GM21360 (cell line): ENCODE data around the gene PRDM7.
"Not testable (repeated sequence)": the region's sequence is repeated elsewhere in the genome, so short reads cannot be mapped to it uniquely, and the experiment has no call there.

Experiments used
- ATAC-seq: cut with Tn5 transposase; IDR thresholded peaks from one replicate; pipeline ENCODE4 v1.9.1; 2021; ENCODE audit warnings: mild to moderate bottlenecking, moderate library complexity; ENCODE audit not compliant: unreplicated experiment

PRDM7 gene

DNA sequence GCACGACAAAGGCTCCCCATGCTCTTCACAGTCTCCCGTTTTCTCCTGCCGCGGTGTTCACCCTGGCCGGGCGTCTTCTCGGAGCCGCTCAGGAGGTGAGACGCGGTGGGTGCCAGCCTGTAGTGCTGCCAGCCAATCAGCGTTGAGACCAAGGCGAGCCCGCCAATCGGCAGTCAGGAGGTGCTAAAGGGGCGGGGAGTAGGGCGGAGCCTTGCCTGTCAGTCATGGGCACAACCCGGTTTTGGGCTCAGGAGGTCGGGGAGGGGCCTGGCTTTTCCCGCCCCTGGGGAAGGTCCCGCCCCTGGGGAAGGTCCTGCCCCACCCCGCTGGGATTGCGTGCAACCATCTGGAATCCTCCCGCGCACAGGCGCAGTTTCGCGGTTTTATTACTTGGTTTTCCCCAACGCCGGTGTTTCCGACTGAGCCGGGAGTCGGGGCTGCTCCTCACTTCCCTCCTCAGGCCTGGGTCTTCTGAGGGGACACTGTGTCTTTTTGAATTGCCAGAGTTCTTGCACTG lies at the start of gene PRDM7:
Gene PRDM7 (minus strand): TSS at position 92 of the 517 bp plus-strand sequence. CDS start 1,421 bp downstream, outside the sequence.
- peak; percentile 89 for ATAC-seq

DNA sequence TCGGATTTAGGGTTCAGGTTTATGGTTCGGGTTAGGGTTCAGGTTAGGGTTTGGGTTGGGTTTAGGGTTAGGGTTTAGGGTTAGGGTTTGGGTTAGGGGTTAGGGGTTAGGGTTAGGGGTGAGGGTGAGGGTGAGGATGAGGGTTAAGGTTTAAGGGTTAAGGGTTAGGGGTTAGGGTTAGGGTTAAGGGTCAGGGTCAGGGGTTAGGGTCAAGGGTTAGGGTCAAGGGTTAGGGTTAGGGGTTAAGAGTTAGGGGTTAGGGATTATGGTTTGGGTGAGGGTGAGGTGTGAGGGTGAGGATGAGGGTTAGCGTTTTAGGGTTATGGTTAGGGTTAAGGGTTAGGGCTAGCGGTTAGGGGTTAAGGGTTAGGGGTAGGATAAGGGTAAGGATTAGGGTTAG lies 44.7 kb upstream of the PRDM7 start:
- not testable (repeated sequence) for ATAC-seq

DNA sequence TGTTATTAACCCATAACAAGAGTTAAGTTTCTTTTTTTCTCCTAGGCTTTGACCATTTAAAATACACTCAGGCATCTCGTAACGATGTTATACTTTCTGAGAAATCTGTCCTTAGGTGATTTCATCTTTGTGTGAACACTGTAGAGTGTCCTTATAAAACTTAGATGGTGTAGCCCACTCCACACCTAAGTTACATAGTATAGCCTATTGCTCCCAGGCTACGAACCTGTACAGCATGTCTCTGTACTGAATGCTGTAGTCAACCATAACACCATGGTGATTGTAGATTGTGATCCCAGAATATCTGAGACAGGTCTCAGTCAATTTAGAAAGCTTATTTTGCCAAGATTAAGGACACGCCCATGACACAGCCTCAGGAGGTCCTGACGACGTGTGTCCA lies 30.5 kb upstream of the PRDM7 start:
- ATAC-seq = not testable (repeated sequence)

DNA sequence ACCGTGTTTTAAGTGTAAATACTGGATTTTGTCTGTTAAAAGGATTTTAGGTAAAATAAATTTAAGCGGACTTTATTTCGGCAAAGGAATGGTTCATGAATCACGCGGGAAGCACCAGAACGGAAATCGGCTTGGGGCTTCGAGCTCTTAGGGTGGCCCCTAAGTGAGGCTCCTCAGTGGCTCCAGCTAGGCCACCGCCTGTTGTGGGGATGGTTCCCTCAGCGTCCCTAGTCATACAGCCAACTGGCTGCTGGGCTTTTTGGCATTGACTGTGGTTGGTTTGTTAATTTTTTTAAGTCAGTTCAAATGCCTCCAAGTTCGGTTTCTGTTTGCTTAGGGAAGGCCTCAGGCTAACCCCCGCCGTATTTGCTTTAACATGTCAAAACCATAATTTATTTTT lies 29.9 kb upstream of the PRDM7 start:
- not testable (repeated sequence) for ATAC-seq

DNA sequence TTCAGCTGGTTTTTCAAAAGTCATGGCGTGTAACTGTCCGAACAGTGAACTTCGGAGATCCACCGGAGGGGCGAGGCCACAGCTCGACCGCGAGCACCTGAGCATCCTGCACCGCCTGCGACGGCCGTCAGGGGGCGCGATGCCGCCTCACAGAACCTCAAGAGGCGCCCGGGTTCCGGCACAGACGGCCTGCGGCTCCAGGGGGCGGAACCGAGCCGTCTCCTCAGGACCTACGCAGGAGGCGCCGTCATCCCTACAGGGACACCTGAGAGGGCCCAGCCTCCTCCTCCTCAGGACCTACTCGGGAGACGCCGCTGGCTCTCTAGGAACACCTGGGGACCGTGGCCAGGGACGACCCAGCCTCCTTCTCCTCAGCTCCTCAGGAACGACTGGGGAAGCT lies 29.1 kb upstream of the PRDM7 start:
- not testable (repeated sequence) for ATAC-seq

DNA sequence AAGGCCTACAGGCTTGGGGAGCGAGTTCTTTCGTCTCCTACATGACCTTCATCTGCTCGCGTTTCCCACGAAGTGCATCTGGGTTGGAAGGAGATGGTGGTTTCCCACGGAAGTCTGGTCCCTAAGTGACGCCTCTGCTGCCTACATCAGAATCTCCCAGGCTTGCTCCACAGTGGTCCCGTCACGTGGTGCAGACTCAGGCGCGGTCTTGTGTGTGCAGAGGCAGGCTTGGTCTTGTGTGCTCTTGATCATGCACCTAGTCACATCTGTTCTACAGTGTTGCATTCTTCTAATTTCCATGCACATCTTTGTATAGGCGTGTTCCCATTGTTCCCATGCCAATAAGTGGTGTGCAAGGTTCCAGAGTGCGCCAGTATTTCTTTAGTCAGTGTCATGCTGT lies 27.6 kb upstream of the PRDM7 start:
- not testable (repeated sequence) for ATAC-seq

DNA sequence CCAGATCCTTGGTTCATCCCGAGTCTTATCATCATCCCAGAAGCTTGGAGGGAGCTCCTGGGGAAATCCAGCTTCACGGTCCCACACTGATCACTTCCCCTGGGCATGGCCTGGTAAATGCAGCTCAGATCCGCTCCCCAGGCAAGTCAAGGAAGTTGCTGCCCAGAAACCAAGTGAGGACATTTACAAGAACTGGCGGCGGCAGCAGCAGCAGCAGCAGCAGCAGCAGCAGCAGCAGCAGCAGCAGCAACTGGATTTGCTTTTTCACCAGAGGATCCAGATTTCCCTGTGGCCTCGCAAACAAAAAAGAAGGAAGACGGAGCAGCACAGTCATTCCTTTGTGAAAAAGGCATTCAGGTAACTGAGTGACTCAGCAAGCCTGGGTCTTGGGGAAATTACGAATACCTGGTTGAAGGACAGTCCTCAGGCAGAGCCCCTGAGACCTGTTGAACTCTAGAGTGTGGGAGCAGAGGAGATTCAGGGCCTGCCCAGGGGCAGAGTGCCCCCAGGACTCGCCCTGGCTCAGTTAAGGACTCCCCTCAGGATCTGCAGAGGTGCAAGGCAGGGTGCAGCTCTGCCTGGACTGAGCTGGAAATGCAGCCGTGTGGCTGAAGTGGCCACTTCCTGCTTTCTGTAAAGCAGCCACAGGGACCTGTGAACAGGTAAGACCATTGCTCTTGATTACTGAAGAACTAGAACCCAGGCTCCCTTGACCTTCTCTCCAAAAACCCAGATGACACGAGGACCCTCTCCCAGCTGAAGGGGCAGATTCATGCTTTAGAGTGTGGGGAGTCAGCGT lies 25.2 kb upstream of the PRDM7 start:
- not testable (repeated sequence) for ATAC-seq

DNA sequence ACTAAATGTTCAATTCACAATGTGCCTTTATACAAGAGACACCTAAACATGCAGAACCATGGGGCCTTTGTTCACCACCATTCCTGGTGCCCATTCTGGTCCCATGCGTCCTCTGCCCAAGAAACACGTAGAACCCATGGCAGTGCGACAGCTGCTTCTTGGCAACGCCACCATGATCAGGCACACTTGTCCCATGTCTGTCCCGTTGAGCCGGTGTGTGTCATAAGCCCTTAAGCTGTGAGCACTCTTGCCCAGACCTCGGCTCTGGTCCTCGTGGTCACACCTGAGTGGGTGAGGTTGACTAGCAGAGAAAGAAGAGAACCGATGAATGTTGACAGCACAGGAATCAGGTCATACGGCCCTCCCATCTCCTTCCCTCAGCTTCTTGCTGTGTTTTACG lies 24.2 kb upstream of the PRDM7 start:
- ATAC-seq = not testable (repeated sequence)

DNA sequence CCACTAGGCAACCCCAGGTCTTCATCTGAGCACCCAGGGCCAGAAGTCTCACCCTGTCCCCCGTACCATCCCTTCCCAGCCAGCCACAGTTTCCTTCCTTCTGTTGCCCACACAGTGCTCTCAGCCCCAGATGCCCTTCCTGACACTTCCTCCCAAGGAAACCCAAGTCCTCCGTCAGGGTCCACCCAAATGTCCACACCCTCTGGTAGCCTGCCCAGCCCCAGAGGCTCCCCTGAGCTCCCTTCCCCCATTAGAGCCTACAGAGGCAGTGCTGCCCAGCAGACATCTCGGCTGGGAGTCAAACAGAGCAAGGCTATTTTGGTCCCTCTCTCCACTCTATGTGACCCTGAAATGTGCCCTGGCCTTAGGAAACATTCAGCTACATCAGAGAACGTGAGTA lies 23.7 kb upstream of the PRDM7 start:
- not testable (repeated sequence) for ATAC-seq

DNA sequence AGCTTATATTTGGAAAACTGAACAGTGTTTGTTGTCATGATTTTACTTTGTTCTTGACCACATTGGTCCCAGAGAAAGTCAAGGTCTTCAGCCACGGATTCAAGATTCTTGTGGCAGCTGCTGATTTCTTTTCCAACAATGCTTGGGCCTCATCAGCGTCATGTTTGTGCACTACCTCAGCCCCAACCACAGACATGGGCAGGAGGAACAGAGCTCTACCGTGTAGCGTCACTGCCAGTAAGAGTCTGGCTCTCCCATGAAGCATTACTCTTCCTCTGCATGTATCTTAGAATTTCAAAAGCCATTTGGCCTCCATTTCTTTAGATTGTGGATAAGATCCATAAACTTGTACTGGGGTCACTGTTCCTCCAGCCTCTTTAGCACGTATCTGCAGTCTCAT lies 23.1 kb upstream of the PRDM7 start:
- not testable (repeated sequence) for ATAC-seq

DNA sequence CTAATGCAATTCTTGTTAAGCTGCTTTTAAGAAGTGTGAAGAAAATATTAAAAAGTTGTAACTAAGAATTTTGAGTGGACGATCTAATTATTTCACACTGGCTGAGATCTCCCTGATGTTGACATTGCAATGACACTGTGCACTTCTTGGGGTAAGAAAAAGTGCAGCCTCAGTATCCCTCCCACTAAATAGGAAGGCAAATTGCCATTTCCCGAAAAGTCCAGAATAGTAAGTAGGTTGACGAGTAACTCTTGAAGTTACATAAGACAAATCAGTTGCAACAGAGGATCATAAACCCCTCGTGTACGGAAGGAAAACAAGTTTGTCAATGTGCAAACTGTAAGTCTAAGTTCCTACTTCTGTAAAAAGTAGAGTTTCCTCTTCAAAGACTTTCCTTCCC lies 21.8 kb upstream of the PRDM7 start:
- ATAC-seq = not testable (repeated sequence)

DNA sequence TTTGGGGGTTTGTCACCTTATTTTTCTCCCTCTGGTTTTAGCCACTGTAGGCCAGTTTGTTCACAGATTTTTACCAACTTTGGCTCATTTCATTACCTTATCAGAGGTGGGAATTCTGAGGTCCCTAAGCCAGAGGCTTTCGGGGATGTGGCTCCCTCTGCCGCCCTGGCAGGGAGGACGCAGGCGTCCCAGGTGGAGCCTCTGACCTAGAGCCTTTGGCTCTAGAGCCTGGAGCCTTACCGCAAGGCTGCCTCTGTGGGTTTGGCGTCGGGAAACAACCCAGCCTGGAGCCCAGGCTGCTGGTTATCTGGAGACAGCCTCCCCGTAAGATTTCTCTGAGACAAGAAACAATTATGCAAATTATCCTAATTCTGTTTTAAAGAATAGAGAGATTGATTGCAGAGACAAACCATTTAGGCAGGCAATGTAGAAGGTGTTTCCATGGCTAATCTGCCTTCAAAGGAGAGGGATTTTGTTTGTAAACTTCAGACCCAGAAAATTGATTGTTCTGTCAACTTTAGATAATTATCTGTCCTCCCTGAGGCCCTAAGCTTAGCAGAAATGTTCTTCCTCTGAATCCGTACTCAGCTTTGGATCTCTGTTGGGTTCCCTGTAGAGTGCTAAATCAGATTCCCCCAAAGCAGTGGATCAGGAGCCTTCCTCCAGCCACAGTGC lies 20.0 kb upstream of the PRDM7 start:
- not testable (repeated sequence) for ATAC-seq

DNA sequence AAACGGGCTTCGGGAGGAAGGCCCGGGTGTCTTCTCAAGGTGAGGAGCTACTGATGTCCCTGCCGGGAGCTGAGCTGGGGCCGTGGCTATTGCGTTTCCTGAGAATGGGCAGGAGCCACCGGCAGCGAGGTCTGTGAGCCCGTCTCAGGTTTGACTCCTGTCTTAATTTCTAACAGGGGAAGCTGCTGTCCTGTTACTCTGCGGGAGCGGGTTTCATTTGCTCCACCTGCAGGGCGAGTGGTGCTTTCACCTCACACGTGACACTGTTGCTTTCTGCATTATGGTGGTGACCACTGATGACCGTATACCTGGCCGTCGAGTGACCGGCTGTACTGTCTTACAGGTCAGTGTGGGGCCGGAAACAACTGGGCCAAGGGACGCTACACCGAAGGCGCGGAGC lies 17.7 kb upstream of the PRDM7 start:
- not testable (repeated sequence) for ATAC-seq

DNA sequence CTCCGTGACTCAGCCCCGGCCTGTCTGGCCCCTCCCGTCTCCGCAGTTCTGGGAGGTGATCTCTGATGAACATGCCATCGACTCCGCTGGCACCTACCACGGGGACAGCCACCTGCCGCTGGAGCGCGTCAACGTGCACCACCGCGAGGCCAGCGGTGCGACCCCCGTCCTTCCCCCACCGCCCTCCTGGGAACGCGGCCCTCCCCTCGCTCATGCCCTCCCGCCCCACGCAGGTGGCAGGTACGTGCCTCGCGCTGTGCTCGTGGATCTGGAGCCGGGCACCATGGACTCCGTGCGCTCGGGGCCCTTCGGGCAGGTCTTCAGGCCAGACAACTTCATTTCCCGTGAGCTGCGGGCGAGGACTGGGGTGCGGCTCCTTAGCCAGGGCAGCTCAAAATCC lies 17.2 kb upstream of the PRDM7 start:
- ATAC-seq = not testable (repeated sequence)

DNA sequence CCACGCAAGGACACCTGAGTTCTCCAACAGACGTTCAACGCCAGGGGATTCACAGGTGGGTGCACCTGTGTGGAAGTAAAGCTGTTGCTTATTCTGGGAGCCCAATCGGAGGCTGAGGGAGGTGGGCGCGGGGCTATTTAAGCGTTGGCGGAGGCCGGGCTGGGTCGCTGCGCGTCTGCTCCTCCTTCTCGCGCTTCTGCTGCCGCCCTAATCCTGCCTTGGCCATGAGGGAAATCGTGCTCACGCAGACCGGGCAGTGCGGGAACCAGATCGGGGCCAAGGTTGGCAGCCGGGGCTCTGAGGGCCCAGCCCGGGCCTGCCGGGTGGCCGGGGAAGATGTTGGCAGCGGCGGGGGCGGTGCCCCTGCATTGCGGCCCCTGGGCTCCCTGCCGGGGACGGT lies 16.7 kb upstream of the PRDM7 start:
- not testable (repeated sequence) for ATAC-seq

DNA sequence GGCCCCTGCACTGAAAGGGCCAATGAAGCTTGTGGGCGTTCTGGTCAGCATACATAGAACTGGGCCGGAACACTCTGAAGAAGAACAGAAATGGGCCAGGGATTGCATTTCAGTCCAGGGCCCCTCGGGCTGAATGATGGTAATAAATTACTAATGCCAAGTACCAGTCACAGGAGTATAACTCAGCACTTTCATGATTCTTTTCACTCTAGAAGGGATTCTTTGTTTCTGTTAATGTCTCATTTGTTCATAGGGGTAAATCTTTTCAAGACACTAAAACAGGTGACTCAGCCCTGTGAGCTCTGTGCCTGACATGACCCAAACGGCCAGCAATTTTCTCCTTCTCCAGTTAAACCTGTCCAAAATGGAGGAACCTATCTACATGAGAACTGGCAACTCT lies 15.7 kb upstream of the PRDM7 start:
- ATAC-seq = not testable (repeated sequence)

DNA sequence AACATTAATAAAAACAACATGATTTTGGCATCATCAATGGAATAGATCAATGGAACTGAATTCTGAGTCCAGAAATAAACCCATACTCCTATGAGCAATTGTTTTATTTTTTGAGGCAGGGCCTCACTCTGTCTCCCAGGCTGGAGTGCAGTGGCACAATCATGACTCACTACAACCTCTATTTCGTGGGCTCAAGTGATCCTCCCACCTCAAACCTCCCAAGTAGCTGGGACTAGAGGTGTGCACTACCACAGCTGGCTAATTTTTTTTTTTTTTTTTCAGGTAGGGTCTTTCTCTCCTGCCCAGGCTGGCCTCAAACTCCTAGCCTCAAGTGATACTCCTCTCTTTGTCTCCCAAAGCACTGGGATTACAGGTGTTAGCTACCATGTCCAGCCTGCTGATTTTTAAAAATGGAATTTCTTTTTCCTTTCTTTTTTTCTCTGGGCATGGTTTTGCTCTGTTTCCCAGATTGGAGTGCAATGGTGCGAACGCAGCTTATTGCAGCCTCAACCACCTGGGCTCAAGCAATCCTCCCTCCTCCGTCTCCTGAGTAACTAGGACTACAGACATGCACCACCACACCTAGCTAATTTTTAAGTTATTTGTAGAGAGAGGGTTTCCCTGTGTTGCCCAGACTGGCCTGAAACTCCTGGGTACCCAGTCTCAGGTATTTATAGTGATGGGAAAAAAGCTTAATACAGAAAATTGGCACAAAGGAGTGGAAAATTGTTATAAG lies 7.3 kb upstream of the PRDM7 start:
- no peak for ATAC-seq

DNA sequence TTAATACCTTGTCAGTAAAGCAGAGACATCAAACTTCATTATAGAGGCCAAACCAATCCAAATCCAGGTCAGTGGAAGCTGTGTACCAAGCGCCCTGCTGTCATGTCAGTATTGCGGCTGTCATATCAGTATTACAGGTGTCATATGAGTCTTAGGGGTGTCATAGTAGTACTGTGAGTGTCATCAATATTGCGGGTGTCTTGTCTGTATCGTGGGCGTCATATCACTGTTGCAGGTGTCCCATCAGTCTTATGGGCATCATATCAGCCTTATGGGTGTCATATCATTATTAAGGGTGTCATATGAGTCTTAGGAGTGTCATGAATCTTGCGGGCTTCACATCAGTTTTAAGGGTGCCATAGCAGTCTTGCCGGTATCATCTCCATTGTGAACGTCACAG lies 6.0 kb upstream of the PRDM7 start:
- no peak for ATAC-seq

DNA sequence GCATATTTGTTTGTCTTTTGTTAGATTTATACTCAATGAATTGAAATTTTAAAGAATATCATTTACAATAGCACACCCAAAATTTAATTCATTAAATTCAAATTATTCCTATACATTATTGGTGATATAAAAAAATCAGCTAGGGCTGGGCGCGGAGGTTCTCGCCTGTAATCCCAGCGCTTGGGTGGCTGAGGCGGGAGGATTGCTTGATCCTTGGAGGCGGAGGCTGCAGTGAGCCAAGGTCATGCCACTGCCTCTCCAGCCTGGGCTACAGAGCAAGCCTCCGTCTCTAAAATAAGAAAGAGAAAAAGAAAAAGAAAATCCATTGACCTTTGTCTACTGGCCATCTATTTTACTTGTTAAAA lies 4.5 kb upstream of the PRDM7 start:
- ATAC-seq = no peak

DNA sequence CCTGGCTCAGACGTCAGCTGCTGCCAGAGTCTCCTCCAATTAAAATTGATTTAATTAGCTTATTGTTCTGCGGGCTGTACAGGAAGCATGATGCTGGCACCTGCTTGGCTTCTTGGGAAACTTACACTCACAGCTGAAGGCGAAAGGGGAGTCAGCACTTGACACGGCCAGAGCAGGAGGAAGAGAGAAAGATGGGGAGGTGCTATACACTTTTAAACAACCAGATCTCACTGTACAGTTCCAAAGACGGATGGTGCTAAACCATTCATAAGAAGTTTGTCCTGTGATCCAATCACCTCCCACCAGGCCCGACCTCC lies 1.4 kb upstream of the PRDM7 start:
- no peak for ATAC-seq

DNA sequence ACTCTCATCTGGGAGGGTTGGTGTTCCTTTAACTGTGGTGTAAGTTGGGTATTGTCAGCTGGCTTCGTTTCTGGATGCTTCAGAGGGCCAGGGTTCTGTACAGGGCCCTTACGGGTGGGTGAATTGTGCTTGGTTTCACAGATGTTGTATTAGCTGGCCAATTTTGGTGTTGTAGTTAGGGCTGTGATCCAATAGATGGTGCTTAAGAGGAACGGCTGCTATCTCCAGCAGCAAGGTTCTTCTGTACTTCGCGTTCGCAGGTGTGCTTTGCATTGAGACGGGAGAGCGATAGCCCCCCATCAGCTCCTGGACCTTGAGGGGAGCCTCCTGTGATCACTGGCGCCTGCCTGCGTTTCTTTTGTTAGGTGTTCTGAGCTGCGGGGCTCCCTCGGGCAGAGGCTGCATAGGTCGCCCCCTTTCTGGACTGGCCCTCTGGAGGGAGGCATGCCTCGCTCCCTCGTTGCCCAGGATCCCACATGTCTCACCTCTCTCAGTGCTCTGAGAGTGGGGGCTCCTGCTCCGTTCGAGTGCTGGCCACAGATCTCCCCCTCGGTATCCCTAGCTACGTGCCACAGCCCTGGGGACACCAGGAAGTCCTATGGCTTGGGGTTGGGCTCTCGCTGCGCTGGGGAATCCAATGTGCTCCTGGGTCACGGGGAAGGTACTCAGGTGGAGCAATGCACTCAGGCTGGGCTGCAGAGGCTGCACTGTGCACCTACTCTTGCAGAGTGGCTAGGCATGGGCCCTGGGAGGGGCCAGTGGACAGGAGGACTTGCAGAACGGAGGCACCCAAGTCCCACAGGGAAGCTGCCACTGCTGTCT lies 837 bp upstream of the PRDM7 start:
- ATAC-seq = peak; percentile 23
